HG02885 (cell line): ENCODE results near the gene GNA12.

Source experiments
- ATAC-seq: cut with Tn5 transposase; IDR thresholded peaks from one replicate; pipeline ENCODE4 v1.9.1; 2021; ENCODE audit warnings: mild to moderate bottlenecking; ENCODE audit not compliant: unreplicated experiment, poor library complexity

GNA12 gene

DNA sequence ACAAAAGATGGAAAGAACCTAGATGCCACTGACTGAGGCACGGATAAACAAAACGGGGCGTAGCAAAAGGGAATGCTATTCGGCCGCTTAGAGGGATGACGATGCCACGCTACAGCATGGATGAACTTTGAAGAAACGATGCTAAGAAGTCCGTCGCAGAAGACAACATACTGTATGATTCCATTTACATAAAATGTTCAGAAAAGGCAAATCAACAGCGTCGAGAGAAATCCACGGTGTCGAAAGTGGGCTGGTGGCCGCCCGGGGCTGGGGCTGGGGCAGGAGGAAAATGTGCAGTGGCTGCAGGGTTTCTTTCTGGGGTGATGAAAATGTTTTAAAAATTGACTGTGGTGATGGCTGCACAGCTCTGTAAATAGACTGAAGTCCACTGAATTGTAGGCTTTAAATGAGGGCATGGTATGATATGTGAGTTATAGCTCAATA lies 24.1 kb downstream of the GNA12 start:
- ATAC-seq = no peak

DNA sequence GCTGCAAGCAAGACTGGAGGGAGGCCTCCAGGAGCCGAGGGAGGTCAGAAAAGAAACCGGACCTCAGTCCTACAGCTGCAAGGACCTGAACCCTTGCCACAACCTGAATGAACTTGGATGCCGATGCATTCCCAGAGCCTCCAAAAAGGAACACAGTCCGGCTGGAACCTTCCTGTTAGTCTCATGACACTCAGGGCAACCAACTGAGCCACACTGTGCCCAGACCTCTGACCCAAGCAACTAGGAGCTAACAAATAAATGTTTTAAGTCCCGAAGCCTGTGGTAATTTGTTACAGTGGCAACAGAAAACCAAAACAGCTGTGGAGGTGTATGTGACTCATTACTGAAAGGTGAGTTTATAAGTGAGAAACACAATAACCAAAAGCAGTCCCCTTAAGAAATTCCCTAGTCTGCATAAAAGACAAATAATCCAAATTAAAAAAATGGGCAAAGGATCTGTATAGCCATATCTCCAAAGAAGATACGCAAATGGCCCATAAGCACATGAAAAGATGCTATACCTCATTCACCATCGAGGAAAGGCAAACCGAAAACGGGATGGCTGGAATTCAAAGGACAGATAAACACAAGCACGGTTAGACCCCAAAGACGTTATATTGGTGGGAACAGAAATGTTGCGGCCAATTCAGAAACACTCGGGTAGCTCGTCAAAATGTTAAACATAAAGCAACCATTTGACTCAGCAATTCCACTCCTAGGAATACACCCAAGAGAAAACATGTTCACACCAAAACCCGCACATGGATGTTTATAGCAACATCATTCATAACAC lies 24.8 kb downstream of the GNA12 start:
- peak; percentile 37 for ATAC-seq

DNA sequence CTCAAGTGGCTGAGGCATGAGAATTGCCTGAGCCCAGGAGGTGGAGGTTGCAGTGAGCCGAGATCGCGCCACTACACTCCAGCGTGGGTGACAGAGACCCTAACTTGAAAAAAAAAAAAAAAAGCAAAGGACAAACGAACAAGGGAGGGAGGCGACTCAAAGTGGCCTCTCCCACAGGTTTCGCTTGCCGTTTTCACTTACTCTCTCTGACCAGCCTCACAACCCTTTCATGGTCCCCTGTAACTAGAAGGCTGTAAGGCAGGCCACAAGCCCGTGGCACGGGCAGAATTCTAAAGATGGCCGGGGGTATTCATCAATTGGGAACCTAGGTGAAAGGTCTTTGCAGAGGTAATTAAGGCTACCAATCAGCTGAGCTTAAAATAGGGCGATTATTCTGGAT lies 25.5 kb downstream of the GNA12 start:
- no peak for ATAC-seq

DNA sequence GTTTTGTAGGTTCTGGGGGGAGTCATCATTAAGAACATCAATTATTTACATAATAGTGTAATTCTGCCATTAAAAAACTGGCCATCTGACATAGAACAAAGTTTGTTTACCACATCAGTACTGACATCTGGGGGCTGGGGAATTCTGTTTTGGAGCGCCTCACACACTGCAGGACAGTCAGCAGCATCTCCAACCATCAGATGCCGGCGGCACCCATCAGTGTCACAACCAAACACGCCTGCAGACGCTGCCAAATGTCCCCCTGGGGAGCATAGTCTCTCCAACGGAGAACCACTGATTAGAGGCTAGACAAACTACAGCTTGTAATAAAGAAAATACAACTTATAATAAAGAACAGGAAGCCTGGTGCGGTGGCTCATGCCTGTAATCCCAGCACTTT lies 26.0 kb downstream of the GNA12 start:
- ATAC-seq = no peak

DNA sequence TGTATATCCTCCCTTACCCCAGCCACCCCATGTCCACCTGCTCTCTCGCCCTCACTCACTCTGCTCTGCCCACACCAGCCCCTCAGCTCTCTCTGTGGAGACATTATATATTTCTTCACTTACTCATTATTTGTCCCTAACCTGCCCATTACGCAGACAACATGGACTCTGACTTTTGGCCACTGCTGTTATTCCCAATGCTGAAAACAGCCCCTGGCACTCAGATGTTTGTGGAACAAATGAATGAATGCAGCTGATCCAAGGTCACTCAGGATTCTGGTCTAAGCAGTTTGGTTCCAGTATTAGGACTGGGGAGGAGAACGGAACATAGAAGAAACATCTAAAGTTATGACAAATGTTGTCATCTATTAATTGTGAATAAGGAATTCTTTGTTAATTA lies 26.7 kb downstream of the GNA12 start:
- ATAC-seq = no peak

DNA sequence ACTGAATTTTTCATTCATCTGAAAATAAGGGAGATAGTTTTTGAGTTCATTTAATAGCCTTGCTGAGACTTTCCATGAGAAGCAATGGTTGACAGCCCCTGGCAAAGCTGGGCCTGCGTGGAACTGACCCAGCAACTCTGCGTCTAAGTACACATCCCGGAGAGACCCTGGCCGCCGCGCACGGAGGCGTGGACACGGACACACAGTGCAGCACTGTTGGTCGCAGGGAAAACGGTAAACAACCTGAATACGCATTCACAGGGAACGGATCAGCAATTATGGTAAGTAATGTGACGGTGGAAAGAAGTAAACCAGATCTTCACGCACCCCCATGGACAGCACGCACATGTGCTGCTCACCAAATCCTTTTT lies 28.2 kb downstream of the GNA12 start:
- ATAC-seq = no peak

DNA sequence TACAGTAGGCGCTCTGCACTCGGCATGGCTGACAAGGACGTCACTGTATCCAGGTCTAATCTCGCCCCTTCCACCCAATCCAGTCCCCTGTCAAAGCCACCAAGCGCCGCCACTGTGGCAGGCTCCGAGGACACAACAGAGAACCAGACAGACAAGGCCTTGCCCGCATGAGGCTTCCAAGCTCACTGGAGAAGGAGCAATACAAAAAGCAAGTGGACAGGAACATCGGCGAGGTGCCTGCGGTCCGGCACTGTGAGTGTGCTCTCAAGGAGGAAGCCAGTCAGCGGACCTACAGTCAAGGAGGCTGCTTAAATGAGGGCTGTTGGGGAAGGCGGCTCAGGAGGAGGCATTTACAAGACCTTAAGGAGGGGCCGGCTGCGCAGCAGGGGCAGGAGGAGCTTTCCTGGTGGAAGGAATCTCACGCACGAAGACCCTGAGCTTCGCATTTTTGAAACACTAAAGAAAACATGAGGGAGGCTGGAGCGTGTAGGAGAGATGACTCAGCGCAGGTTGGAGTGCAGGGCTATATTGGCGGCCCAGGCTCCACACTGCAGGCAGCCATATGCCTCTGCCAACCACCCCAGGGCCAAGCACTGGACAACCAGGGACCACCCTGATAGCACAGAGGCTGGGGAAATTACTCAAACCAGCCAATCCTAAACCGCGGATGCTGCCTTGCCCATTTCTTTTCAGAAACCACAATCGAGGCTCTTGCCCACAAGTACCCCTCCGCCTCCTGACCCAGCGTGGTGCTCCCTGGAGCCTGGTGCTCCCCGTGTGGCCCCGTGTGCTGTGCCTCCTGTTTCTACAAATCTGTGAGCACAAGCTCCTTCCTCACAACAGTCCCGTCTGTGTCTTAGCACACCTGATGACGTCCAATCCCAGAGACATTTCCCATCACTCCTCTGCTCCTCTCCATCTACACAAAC lies 28.9 kb downstream of the GNA12 start:
- ATAC-seq = no peak

DNA sequence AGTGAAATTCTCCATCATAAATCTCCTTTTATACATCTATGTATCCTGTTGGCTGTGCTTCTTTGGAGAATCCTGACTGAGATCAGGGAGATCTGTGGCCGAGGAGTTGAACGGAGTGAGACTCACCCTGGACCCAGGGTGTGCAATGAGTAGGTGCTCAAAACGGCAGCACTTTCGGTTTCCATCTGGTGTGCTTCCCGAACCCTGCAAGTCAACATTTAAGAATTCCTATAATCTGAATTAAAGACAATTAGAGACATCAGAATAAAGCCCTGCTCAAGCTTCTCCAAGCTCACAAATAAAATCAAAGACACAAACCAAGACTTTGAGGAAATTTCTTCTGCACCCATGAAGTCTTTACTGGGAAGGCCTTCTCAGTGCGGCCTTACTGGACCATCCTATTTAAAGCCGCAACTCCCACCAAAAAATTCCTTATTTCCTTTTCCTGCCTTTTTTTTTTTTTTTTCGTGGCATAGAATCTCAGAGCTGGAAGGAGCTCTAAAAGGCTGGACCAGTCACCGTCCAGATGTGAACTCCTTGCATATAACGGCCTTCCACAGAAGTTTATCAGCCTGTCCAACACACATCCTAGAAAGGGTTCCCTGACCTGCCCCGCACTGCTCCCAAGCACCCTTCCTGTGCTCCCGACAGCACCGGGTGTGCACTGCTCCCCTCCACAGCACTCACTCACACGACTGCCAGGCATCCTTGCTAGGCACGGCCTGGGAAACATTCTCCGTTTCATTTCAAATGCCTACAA lies 29.7 kb downstream of the GNA12 start:
- no peak for ATAC-seq

DNA sequence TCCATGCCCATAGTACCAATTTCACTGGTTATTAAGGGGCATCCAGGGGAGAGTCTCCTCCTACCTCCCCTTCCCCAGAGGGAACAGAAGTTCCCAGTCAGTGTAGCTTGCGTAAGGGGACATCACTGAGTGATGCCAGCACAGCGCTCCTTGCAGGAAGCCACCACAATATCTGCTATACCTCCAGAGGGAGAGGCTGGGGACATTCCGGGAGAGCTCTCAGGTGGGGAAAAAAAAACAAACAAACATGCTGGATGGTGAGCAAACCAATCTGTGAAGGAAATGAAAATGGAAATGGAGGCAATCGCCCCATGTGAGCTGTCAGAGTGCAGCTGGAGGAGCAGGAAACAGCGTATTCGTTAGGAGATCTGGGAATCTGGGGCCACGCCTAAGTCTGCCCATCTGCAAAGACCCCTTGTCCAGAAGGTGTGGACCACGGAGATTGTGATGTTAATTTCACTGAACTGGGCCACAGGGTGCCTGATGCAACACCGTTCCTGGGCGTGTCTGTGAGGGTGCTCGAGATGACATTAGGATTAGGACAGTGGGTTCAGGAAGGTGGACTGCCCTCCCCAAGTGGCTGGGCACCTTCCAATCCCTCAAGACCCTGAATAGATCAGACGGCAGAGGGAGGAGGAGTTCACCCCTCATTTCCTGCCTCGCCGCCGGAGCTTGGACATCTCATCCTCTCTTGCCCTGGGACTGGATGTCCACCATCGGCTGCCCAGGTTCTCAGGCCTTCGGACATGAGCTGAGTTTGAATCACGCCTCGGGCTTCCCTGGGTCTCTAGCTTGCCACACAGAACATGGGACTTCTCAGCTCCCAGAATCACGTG lies 30.5 kb downstream of the GNA12 start:
- ATAC-seq = no peak

DNA sequence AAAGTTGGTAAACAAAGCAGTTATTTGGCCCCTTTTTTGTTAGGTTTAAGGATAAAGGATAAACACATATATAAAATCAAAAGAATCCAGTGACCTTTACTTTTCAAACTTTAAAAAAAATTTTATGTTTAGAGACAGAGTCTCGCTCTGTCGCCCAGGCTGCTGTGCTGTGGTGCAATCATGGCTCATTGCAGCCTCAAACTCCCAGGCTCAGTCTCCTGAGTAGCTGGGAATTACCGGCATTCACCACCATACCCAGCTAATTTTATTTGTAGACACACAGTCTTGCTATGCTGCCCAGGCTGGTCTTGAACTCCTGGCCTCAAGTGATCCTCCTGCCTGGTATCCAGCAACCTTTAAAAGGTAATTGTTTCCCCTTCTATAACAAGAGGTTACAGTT lies 31.3 kb downstream of the GNA12 start:
- no peak for ATAC-seq

DNA sequence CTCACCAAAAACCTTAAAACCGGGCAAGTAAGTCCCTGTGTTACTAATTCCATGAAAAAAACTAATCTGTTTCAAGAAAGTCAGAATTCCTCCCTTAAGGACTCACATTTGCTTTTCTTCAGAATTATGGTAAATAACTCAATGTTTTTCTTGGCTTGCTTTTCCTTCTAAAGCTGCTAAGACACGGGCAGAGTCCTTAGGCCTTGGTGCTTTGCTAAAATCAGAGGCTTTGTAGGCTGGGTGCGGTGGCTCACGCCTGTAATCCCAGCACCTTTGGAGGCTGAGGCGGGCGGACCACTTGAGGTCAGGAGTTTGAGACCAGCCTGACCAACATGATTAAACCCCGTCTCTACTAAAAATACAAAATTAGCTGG lies 32.0 kb downstream of the GNA12 start:
- no peak for ATAC-seq

DNA sequence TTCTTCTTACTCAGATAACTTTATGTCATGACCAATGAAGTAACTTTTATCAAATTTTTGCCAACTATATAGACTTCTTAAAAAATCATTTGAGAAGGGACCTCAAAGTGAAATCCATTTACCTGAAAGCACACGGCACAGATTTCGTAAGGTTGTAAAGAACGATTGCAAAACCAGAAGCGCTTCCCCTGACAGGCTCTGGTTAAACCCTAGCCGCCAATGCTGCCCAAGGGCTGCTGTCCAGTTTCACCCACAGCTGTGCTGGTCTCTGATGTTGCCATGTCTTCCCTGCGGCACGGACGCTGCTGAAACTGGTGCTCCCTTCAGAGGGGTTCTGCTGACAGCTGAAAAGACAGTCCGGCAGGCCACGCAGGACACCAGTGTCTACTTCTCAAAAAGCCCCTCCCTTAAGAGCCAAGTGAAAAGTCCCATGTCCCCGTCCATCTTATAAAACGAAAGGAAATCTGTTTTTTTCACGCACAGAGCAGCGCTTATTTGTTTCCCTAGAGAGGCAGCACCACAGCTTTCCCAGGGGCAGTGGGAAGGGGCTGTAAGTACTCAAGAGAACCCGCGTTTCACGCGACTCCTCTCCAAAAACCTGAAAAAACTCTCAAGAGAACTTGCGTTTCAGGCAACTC lies 32.5 kb downstream of the GNA12 start:
- ATAC-seq = no peak

DNA sequence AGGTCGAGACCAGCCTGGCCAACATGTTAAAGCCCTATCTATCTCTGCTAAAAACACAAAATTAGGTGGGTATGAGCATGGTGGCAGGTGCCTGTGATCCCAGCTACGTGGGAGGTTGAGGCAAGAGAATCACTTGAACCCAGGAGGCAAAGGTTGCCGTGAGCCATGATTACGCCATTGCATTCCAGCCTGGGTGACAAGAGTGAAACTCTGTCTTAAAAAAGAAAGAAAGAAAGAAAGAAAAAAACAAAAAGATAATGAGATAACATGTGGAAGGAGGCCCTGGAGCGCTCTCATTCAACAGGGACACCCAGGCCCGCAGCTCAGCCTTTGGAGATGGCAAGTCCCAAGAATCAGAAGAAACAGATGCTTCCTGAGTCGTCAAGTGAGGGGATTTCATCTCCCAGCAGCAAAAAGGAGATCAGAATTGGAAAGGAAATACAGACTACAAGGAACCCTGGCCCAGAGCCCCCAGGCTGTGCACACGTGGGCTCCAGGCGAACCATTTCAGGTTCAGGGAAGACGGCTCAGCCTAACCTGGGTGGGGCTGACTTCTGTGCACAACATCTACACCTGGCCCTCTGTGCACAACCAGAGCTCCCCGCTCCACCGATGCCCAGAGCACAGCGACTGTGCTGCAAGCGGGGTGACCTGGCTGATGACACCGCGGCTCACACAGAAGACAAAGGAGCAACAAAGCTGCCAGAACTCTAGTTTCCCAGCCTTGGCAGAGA lies 33.3 kb downstream of the GNA12 start:
- no peak for ATAC-seq

DNA sequence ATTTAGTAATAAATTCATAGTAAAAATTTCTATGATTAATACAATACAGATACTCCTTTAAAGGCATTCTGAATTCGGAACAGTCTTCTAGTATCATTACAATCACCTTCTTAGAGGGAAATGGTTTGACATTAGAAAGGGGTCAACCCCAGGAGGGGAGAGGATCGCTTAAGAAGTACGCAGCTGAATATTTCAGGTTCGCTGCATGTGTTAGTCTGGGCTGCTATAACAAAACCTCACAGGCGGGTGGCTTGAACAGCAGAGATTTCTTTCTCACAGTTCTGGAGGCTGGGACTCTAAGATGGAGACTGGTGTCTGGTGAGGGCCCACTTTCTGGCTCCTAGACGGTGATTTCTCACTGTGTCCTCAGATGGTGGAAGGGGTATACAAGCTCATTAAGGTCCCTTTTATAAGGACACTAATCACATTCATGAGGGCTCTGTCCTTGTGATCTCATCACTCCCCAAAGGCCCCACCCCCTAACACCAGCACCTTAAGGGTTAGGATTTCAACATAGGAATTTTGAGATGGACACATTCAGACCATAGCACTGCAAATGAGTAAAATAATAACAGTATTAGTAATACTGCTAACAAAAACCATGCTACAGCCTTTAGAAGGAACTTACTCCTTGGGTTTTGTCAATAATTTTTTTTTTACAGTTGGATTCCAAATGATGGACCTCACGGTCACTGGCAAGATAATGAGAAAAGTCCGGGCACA lies 34.0 kb downstream of the GNA12 start:
- no peak for ATAC-seq

DNA sequence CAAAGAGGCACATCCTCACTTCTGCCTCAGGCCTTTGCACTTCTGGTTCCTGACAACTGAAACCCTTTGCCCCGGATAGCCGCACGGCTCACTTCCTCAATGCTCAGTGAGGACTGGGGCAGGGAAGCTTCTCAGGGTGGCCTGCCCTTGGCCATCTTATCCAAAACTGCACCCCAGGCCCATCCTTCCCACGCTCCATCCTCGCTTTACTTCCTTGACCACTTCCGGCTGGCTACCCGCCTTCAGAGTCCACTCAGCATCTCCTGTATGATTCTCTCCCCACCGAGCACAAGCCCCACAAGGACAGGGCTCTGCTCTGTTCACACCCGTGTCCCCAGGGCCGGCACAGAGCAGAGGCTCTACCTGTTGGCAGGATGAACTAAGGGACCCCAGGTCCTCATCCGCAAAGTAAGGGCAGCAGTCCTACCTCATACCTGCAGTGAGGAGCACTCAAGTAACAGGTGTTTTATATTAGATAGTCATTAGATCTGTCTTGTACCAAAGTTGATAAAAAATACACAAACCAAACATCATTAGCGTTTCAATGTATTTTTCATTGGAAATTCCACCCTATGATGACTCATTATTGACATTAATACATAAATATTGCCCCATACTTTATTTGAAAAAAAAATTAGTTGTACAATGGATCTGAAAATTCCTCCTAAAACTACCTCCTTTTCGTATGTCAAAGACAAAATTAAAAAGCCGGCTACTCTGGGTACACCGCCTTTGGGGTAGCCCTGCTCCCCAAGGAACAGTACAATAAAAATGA lies 35.0 kb downstream of the GNA12 start:
- peak; percentile 50 for ATAC-seq

DNA sequence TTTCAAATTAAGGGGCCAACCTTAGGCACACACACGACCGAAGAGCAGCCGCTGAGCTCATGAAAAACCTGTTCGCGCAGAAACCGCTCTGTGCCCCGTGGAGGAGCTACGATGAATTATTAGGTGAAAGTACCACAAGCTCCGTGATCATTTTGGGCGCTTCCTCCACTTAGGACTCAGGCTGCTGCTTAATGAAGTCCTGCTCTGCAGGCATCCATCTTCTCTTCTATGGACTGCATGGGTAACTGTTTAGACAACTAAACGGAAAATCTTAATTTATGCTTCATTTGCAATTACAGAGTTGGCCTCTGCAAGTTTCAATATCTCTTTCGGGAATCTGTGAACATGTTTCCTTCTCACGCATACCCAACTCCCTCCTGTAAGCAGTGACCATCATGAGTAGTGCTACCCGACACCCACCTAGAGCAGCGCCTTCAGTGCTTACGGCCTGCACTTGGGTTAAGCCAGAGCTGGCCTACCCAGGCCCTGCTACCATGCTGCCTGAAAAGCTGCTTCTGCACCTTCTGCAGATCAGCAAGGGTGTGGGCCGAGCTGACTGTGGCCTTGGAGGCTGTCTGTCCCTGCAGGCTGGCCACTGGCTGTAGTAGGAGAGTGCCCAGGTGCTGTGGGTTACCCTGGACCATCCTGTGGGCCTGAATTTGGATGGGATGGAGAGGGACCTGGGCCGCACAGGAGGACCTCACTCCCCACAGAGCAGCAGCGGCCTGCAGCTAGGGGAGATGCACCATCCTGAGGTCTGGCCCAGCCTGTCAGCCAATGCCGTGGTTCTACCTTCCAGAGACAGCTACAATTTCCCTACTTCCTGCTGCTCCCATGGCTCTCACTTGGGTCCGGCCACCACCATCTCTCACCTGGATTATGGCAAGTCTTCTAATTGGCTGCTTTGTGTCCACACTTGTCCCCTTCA lies 36.0 kb downstream of the GNA12 start:
- ATAC-seq = no peak
